H1 (cell line): Measurements from ENCODE around the gene GMCL1. TPM values are rescaled to one million over a fixed set of nuclear protein-coding genes. Genes with fewer than 3 reads are reported as not detected.

Source experiments
- BCL11A ChIP-seq, 2 experiments: IDR thresholded peaks; one replicate each; pipeline ENCODE4 v1.6.1; 2011; ENCODE audit warnings: low read depth in 2 of 2, low read length in 2 of 2, mild to moderate bottlenecking in 2 of 2
- CHD7 ChIP-seq: fragments of 300-600 bp; sonication (generic); IDR thresholded peaks from 2 replicates; pipeline ENCODE4 v1.7.1; 2012; ENCODE audit warnings: low read length, moderate library complexity, mild to moderate bottlenecking, inconsistent platforms; ENCODE audit not compliant: insufficient replicate concordance
- GABPA ChIP-seq: IDR thresholded peaks from 2 replicates; pipeline ENCODE4 v1.6.1; 2011; ENCODE audit warnings: mild to moderate bottlenecking, low read length, moderate library complexity, borderline replicate concordance; ENCODE audit not compliant: insufficient read depth
- HDAC2 ChIP-seq, 2 experiments: fragments of 300-600 bp in 1 of 2; sonication (generic) in 1 of 2; IDR thresholded peaks; 2 replicates each; pipeline ENCODE4 v1.6.1; 2011 to 2012; ENCODE audit warnings: low read depth in 2 of 2, low read length in 2 of 2, mild to moderate bottlenecking in 2 of 2, moderate library complexity in 2 of 2, borderline replicate concordance in 1 of 2, inconsistent platforms in 1 of 2
- SIRT6 ChIP-seq: IDR thresholded peaks from one replicate; pipeline ENCODE4 v1.7.1; 2012; ENCODE audit warnings: low read length, inconsistent platforms
- SP4 ChIP-seq: IDR thresholded peaks from 2 replicates; pipeline ENCODE4 v1.6.1; 2012; ENCODE audit warnings: low read length, inconsistent platforms
- SRF ChIP-seq: IDR thresholded peaks from 2 replicates; pipeline ENCODE4 v1.6.1; 2011; ENCODE audit warnings: mild to moderate bottlenecking, low read depth, low read length, moderate library complexity
- TEAD4 ChIP-seq: IDR thresholded peaks from 2 replicates; pipeline ENCODE4 v1.6.1; 2012; ENCODE audit warnings: low read depth, low read length, inconsistent platforms, mixed read lengths
- polyA plus RNA-seq, 7 experiments: library from polyadenylated mRNA; depleted of rRNA in 3 of 7; stranded (reverse) in 5 of 7; unstranded in 2 of 7; fragments of >200 nt in 5 of 7; fragments of 200-250 nt in 2 of 7; gene quantifications; 1 replicate in 5 of 7; 2 replicates in 1 of 7; 4 replicates in 1 of 7; pipeline versions ENCODE4 v1.2.1 to v1.2.3, GENCODE V29; 2011 to 2013; ENCODE audit warnings: missing spikeins in 2 of 7, mixed read lengths in 2 of 7
- total RNA-seq: library from RNA; stranded (reverse); fragmentation: NEBNext Ultra II Directional; extraction: Animal tissue kit (Norgen Biotek cat#: 25700); gene quantifications from 2 replicates; pipeline ENCODE4 v1.2.1, GENCODE V29; 2021
- TF ChIP-seq, protein P1 (sequence below): IDR thresholded peaks from 2 replicates; pipeline ENCODE4 v1.6.1; 2012; ENCODE audit warnings: inconsistent platforms

Gene GMCL1
- total and polyA plus RNA-seq, 2 of the 8 experiments (the other 6 are each of a cell fraction or from before 2014, with no cell fraction given): 6.5 to 21.9 TPM

- TF ChIP-seq HDAC2 (IDR thresholded peaks at IDR 0.05; ENCODE audit: borderline replicate concordance in 1 of 2, low read depth in 2 of 2, low read length in 2 of 2) (0 out of 4 replicates have a peak, but pooled peaks of 1 of the 2 experiments have one; percentile 34), GABPA (no peak), SRF (0 out of 2 replicates have a peak, but pooled peaks have one; percentile 19), BCL11A (IDR thresholded peaks at IDR 0.05; ENCODE audit: low read depth in 2 of 2, low read length in 2 of 2) (no peak), TEAD4 (no peak), CHD7 (no peak), SIRT6 (no peak), SP4 (peak; percentile 69; the same call in 1 of the 2 replicates)
- TF ChIP-seq, protein P1, sequence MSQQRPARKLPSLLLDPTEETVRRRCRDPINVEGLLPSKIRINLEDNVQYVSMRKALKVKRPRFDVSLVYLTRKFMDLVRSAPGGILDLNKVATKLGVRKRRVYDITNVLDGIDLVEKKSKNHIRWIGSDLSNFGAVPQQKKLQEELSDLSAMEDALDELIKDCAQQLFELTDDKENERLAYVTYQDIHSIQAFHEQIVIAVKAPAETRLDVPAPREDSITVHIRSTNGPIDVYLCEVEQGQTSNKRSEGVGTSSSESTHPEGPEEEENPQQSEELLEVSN: peak; percentile 98
Observed at GRCh38 chr2:69829256-69830044, at the start of gene GMCL1 (continued).
